Panc1 (cell line): Measurements from ENCODE around the gene ADAMTS19. TPM values are rescaled to one million over a fixed set of nuclear protein-coding genes. Genes with fewer than 3 reads are reported as not detected.

Experiments
- ATAC-seq: fragments of 200-7000 bp; cut with Tn5 transposase; 2 replicates; pipeline ENCODE4 v1.9.1; 2020; ENCODE audit warnings: mild to moderate bottlenecking, moderate library complexity
- BruUV-seq: library from RNA; stranded (reverse); fragments of 400-500 nt; replicated peaks from 2 replicates; lab custom pipeline; 2021; lab: Mats Ljungman, UMichigan
- CTCF ChIA-PET: fragments of 300-600 bp; sonication (Branson Sonifier 250); formaldehyde crosslinking; loops from one replicate; lab custom pipeline; 2022; ENCODE audit warnings: antibody characterized with exemption; lab: Charles Lee
- POLR2A ChIA-PET: fragments of 300-600 bp; sonication (Branson Sonifier 250); formaldehyde crosslinking; loops from one replicate; lab custom pipeline; 2022; ENCODE audit warnings: antibody characterized with exemption; lab: Charles Lee
- DNase-seq: peaks from one replicate; pipeline ENCODE4 v3.0.0-alpha.2; 2010; ENCODE audit warnings: low read depth, low spot score
- H3K27ac ChIP-seq: 2 replicates; pipeline ENCODE4 v1.5.1; 2011; ENCODE audit warnings: mild to moderate bottlenecking, low read length, inconsistent platforms
- H3K27me3 ChIP-seq: fragments of 200-500 bp; sonication (Bioruptor generic); 2 replicates; pipeline ENCODE4 v1.6.0; 2014; ENCODE audit warnings: low read length, inconsistent platforms; ENCODE audit not compliant: control insufficient read depth, insufficient read depth
- H3K36me3 ChIP-seq: fragments of 200-500 bp; sonication (Bioruptor generic); 2 replicates; pipeline ENCODE4 v1.5.1; 2014; ENCODE audit warnings: inconsistent platforms, mild to moderate bottlenecking, low read length, moderate library complexity; ENCODE audit not compliant: control insufficient read depth, insufficient read depth
- H3K4me1 ChIP-seq: 2 replicates; pipeline ENCODE4 v1.5.1; 2011; ENCODE audit warnings: inconsistent platforms, mild to moderate bottlenecking, low read length, moderate library complexity; ENCODE audit not compliant: control insufficient read depth, insufficient read depth
- H3K4me3 ChIP-seq, 2 experiments: 2 replicates each; pipeline ENCODE4 v1.5.1; 2011 to 2012; ENCODE audit warnings: low read depth in 2 of 2, low read length in 2 of 2, mild to moderate bottlenecking in 2 of 2, inconsistent platforms in 1 of 2, moderate library complexity in 1 of 2
- H3K9me3 ChIP-seq: fragments of 200-500 bp; sonication (Bioruptor generic); 2 replicates; pipeline ENCODE4 v1.5.1; 2014; ENCODE audit warnings: low read depth, mild to moderate bottlenecking, inconsistent platforms, low read length, moderate library complexity; ENCODE audit not compliant: control insufficient read depth, insufficient read depth
- CTCF ChIP-seq: fragments of 450-650 bp; IDR thresholded peaks from 2 replicates; pipeline ENCODE4 v1.5.1; 2017; ENCODE audit warnings: mild to moderate bottlenecking
- POLR2AphosphoS5 ChIP-seq: IDR thresholded peaks from 2 replicates; pipeline ENCODE4 v1.6.1; 2012; ENCODE audit warnings: mild to moderate bottlenecking, low read depth, low read length, moderate library complexity
- REST ChIP-seq, 2 experiments: IDR thresholded peaks; 2 replicates each; pipeline ENCODE4 v1.6.1; 2011 to 2012; ENCODE audit warnings: low read depth in 2 of 2, control low read depth in 1 of 2, low read length in 1 of 2, mild to moderate bottlenecking in 1 of 2, moderate library complexity in 1 of 2; ENCODE audit not compliant: insufficient read depth in 1 of 2
- SIN3A ChIP-seq: IDR thresholded peaks from 2 replicates; pipeline ENCODE4 v1.6.1; 2012; ENCODE audit warnings: low read depth, mild to moderate bottlenecking, low read length, moderate library complexity, borderline replicate concordance; ENCODE audit not compliant: insufficient read depth
- TCF7L2 ChIP-seq: IDR thresholded peaks from 2 replicates; pipeline ENCODE4 v1.6.1; 2011; ENCODE audit warnings: mild to moderate bottlenecking, low read depth, low read length, inconsistent platforms
- in situ Hi-C: cut with HindIII; loops from 2 replicates; pipeline ENCODE4 v1.10.0; 2016; ENCODE audit warnings: low sequenced_read_pairs, low pct_unique_long_range_greater_than_20kb
- intact Hi-C: fragments of 100-400 bp; cut with micrococcal nuclease; formaldehyde crosslinking; loops from one replicate; pipeline ENCODE4 v1.10.0; 2022; ENCODE audit not compliant: unreplicated experiment
- total RNA-seq: library from RNA; stranded (reverse); gene quantifications from one replicate; pipeline ENCODE4 v1.2.1, GENCODE V29; 2021; ENCODE audit not compliant: unreplicated experiment

ADAMTS19 gene
- total RNA-seq, 1 experiment from 2014 or later, result not detected

- Histone ChIP-seq H3K4me3 (no peak overlapping the region), H3K4me1 (no peaks in the 10 kb centered on the region), H3K36me3 (no peaks in the 10 kb centered on the region), H3K27ac (no peak overlapping the region), H3K9me3 (no peaks in the 10 kb centered on the region), H3K27me3 (no peaks in the 10 kb centered on the region)
- DNase-seq (no peak), ATAC-seq (no peak)
- in situ Hi-C loops, result no loop called here
- no TSS peak for BruUV-seq
- TF ChIP-seq SIN3A (no peak), TCF7L2 (no peak)
- intact Hi-C loops, result no loop called here
- ChIA-PET POLR2A (no interaction called here), CTCF (no interaction called here)
These were observed 21.8 kb upstream of the ADAMTS19 start for GRCh38 chr5:129438322-129438721.

GRCh38 chr5:129440424-129440823 is 19.7 kb upstream of the ADAMTS19 start:
- DNase-seq, result no peak
- intact Hi-C loops (no loop called here), in situ Hi-C loops (no loop called here)
- no peak overlapping the region for H3K4me3 ChIP-seq
- H3K27ac ChIP-seq, result no peak overlapping the region
- H3K36me3 ChIP-seq, result no peaks in the 10 kb centered on the region
- H3K27me3 ChIP-seq, result no peaks in the 10 kb centered on the region
- ChIA-PET POLR2A (no interaction called here), CTCF (no interaction called here)
- no peaks in the 10 kb centered on the region for H3K9me3 ChIP-seq
- no peak for ATAC-seq
- no peaks in the 10 kb centered on the region for H3K4me1 ChIP-seq
- BruUV-seq, result no TSS peak
- TF ChIP-seq TCF7L2 (no peak), CTCF (no peak), SIN3A (no peak), REST (IDR thresholded peaks at IDR 0.05; ENCODE audit: insufficient read depth in 1 of 2, low read depth in 2 of 2, low read length in 1 of 2) (no peak), POLR2AphosphoS5 (no peak)

- CTCF ChIA-PET, result no interaction called here
- H3K4me3 ChIP-seq, result no peak overlapping the region
- TF ChIP-seq CTCF (no peak), REST (IDR thresholded peaks at IDR 0.05; ENCODE audit: insufficient read depth in 1 of 2, low read depth in 2 of 2, low read length in 1 of 2) (no peak), TCF7L2 (no peak), SIN3A (no peak), POLR2AphosphoS5 (no peak)
- POLR2A ChIA-PET, result no interaction called here
- in situ Hi-C loops (no loop called here), intact Hi-C loops (no loop called here)
- BruUV-seq, result no TSS peak
- no peaks in the 10 kb centered on the region for H3K27me3 ChIP-seq
- no peak overlapping the region for H3K27ac ChIP-seq
- no peaks in the 10 kb centered on the region for H3K4me1 ChIP-seq
- ATAC-seq (no peak), DNase-seq (no peak)
- no peaks in the 10 kb centered on the region for H3K9me3 ChIP-seq
- H3K36me3 ChIP-seq, result no peaks in the 10 kb centered on the region
These were observed 19.0 kb upstream of the ADAMTS19 start for GRCh38 chr5:129441096-129441495.
